ENCODE measurements around the gene RPS27L.
A peak's percentile ranks its signal among the peaks of the same experiment; 100 is the strongest.
"Not testable (repeated sequence)": the region's sequence is repeated elsewhere in the genome, so short reads cannot be mapped to it uniquely, and the experiment has no call there.

RPS27L gene

GRCh38 chr15:63135281-63135680 lies 22.0 kb downstream of the RPS27L start:
- no peak for ATAC-seq

DNA sequence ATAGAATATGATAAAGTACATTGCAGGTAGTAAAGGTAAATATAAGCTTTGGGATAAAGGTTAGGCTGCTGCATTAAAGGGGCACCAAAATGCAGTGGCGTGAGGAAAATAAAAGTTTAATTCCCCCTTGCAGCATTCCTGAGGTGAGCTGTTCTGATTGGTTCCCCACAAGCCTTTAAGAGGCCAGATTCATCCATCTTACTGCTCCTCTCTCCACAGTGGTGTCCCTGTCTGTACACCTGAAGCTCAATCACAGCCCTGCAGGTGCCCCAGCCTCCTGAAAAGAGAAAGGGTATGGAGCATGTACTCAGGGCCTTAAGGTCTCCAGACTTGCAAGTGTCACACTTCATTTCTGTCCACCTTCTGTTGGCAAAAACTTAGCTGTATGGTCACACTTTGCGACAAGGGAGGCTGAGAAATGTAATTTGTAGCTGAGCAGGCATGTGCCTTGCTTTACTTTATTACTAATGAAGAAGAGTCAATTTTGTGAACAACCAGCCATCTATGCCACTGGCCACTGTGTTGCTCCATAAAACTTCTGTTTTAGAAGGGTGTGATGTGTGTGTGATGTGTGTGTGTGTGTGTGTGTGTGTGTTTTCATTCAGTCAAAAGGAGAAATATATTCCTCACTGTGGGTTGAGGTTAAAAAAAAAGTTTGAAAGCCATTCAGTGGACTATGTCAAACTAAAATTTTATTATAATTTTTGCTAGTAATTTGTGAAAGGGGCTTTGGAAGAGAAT lies 22.9 kb downstream of the RPS27L start:
- no peak for ATAC-seq

- ATAC-seq, result no peak
Observed at GRCh38 chr15:63133786-63134185, 23.5 kb downstream of the RPS27L start.

DNA sequence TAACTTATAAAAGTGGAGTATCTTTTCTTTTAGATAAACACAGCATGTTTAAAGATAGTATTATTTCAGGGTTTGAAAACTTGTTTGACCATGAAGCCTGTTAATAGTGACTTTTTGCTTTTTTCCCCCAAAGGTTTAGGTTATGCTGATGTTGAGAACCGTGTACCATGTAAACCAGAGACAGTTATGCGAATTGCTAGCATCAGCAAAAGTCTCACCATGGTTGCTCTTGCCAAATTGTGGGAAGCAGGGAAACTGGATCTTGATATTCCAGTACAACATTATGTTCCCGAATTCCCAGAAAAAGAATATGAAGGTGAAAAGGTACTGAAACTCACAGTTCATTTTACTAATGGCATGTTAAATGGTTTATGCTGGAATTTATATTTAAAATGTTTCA lies 30.6 kb downstream of the RPS27L start:
- ATAC-seq, result no peak

DNA sequence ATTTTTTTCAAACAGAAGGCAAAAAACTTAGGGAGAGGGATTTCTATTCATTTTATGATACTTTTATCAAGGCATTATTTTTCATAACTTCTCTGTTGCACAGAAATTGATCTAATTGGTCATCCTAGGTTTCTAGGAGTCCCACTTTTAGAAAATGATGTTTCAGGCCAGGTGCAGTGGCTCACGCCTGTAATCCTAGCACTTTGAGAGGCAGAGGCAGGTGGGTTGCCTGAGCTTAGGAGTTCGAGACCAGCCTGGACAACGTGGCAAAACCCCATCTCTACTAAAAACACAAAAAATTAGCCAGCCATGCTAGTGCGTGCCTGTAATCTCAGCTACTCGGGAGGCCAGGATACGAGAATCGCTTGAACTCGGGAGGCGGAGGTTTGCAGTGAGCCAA lies 32.8 kb downstream of the RPS27L start:
- no peak for ATAC-seq

- peak; percentile 82 to 88 for ATAC-seq
Observed at GRCh38 chr15:63122002-63122875, 35.0 kb downstream of the RPS27L start.

- peak; percentile 93 for ATAC-seq
Observed at GRCh38 chr15:63121382-63122001, 35.8 kb downstream of the RPS27L start, which contains the start of gene LACTB. LACTB (plus strand) TSS chr15:63121861; CDS start chr15:63121872, 11 bp downstream.

DNA sequence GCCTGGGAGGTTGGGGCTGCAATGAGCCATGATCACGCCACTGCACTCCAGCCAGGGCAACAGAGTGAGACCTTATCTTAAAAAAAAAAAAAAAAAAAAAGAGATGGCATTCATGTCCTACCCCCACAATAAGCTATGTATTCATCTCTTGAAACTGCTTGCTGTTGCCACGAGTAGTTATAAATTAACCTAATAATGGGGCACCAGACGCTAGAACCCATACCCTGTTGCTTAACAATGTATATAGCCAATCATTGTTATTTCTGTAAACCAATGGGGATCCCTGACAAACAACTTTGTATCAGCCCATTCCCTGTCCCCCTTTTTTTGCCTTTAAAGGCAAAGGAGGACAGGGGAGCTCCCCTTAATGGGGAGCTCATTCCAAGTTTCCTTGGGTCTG lies 38.4 kb downstream of the RPS27L start:
- ATAC-seq, result no peak

DNA sequence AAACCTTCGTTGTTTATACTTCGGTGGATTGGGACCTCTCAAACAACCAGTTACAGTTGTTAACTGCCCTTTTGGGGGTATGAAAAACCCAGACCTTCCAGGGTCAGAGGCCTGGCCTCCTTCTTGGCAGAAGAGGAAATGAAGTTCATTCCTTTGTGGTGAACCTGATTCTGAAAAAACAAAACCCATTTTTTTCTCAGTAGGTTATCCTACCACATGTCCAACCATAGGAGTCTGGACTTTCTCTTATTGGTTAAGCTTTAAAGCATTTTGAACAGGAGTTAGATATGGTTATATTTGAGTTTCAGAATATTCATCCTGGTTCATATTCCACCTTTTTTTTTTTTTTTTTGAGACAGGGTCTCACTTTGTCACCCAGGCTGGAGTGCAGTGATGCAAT lies 42.8 kb downstream of the RPS27L start:
- ATAC-seq, result no peak

GRCh38 chr15:63112871-63113270 lies 44.4 kb downstream of the RPS27L start:
- no peak for ATAC-seq

DNA sequence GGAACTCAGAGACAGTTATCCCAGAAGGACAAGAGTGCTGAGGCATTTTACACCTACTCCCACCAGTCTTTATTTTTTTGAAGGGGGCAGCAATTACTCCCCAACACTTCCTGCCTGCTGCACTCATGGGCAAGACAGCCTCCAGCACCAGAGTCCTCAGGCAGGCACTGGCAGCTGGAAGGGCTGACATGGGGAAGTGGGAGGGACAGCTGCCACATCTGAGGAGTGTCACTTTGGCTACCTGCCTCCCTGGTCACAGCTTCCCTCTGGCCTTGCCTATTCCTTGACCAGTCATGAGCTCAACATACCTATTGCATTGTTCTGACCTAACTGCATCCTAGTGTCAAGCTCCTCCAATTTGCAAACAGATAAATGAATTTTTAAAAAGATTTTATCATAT lies 45.8 kb downstream of the RPS27L start:
- no peak for ATAC-seq

DNA sequence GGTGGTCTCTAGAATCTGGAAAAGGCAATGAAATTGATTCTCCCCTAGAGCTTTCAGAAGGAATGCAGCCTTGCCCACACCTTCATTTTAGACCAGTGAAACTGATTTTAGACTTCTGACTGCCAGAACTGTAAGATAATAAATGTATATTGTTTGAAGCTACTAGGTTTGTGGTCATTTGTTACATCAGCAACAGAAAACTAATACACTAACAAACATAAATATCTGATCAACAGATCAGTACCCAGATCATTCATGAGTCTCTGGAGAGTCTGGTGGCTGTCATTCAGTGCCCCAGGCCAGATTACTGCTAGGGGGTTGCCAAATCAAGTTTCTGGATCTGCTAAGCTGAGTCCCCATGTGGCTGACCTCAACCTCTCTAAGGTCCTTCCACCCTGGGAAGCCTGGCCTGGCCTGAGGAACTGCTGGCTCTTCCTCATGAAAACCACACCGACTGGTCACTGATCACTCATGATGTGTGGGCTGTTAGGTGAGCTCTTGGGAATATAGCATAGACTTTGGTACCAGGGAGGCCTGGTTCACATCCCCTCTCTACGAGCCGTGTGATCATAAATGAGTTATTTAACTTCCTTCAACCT lies 46.8 kb downstream of the RPS27L start:
- no peak for ATAC-seq

GRCh38 chr15:63109920-63110319 lies 47.4 kb downstream of the RPS27L start:
- ATAC-seq, result no peak

GRCh38 chr15:63109498-63109897 lies 47.8 kb downstream of the RPS27L start:
- ATAC-seq, result no peak

DNA sequence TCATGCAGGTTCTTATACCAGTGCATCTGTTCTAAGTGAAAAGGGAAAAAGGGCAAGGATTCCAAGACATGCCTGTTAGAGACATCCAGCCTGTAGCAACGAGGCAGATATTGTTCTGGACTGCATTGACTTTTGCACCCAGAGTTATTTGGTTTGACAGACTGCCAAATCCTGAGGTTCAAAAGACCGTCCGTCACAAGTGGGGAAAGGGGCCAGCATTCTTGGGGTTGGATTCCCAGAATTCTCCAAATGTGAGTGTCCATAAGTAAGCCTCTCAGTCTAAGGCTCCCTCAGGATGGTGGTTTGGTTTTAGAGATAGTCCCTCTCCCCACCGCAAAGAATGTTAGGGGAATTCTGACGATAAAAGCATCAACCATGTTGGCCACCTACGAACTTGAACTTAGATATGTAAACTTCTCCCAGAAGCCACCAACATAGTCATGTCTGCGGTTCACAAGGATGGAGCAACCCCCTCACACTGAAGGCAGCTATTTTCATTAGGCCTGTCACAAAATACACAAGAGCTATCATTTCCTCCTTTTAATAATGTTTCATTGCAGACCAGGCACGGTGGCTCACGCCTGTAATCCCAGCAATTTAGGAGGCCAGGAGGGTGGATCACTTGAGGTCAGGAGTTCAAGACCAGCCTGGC lies 49.3 kb downstream of the RPS27L start:
- ATAC-seq, result no peak

DNA sequence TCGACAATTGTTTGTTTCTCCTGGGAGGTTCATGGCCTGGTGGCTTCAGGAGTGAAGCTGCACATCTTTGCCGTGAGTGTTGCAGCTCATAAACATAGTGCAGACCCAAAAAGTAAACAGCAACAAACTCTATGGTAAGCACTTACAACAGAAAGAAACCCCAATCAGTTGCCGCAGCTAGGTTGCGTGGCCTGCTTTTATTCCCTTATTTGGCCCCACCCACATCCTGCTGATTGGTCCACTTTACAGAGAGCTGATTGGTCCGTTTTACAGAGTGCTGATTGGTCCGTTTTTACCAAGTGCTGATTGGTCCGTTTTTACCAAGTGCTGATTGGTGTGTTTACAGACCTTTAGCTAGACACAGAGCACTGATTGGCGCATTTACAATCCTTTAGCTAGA lies 51.9 kb downstream of the RPS27L start:
- not testable (repeated sequence) for ATAC-seq

GRCh38 chr15:63104727-63105126 lies 52.5 kb downstream of the RPS27L start:
- ATAC-seq, result no peak

DNA sequence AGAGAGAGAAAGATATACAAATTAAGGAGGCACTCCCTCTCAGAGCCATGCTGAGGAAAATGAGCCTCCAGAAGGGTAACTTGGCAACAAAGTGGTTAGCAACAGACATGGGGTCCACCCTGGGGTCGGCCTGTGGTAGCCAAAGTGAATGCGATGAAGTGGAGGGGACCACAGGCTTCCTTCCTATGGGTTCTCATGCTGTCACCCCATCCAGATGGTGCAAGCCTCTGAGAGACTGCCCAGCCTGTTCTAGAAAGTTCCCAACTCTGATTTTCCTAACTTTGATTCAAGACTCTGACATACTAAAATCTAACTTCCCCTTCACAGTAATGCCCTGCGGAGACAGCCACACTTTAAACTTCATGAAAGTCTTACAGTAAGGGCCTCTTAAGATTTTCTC lies 53.9 kb downstream of the RPS27L start:
- no peak for ATAC-seq

GRCh38 chr15:63099581-63099980 lies 57.7 kb downstream of the RPS27L start:
- not testable (repeated sequence) for ATAC-seq

DNA sequence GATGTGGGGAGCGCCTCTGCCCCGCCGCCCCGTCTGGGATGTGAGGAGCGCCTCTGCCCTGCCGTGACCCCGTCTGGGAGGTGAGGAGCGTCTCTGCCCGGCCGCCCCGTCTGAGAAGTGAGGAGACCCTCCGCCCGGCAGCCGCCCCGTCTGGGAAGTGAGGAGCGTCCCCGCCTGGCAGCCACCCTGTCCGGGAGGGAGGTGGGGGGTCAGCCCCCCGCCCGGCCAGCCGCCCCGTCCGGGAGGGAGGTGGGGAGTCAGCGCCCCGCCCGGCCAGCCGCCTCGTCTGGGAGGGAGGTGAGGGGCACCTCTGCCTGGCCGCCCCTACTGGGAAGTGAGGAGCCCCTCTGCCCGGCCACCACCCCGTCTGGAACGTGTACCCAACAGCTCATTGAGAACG lies 58.4 kb downstream of the RPS27L start:
- not testable (repeated sequence) for ATAC-seq
